Measurements from ENCODE around the gene PCYT1A.
"Not testable (repeated sequence)": the region's sequence is repeated elsewhere in the genome, so short reads cannot be mapped to it uniquely, and the experiment has no call there.

DNA sequence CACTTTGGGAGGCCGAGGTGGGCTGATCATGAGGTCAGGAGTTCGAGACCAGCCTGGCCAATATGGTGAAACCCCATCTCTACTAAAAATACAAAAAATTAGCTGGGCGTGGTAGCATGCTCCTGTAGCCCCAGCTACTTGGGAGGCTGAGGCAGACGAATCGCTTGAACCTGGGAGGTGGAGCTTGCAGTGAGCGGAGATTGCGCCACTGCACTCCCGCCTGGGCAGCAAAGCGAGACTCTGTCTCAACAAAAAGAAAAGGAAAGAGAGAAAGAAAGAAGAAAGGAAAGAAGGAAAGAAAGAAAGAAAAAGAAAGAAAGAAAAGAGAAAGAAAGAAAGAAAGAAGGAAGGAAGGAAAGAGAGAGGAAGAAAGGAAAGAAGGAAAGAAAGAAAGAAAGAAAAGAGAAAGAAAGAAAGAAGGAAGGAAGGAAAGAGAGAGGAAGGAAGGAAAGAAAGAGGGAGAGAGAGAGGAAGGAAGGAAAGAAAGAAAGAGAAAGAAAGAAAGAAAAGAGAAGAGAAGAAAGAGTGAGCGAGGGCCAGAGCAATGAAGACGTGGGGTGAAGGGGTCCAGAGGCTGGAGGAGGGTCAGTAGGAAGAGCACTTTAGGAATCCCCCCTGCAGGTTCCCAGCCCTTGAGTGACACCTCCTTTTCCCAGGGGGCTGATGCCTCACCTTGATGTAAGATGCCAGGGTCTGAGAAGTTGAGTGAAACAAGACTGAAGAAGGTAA lies 77.4 kb downstream of the PCYT1A start:
- TF ChIP-seq POLR2AphosphoS5, POLR2A (IDR thresholded peaks at IDR 0.05): not testable (repeated sequence)
- TF ChIP-seq, protein P1, sequence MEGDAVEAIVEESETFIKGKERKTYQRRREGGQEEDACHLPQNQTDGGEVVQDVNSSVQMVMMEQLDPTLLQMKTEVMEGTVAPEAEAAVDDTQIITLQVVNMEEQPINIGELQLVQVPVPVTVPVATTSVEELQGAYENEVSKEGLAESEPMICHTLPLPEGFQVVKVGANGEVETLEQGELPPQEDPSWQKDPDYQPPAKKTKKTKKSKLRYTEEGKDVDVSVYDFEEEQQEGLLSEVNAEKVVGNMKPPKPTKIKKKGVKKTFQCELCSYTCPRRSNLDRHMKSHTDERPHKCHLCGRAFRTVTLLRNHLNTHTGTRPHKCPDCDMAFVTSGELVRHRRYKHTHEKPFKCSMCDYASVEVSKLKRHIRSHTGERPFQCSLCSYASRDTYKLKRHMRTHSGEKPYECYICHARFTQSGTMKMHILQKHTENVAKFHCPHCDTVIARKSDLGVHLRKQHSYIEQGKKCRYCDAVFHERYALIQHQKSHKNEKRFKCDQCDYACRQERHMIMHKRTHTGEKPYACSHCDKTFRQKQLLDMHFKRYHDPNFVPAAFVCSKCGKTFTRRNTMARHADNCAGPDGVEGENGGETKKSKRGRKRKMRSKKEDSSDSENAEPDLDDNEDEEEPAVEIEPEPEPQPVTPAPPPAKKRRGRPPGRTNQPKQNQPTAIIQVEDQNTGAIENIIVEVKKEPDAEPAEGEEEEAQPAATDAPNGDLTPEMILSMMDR (IDR thresholded peaks at IDR 0.05) = not testable (repeated sequence)

Data from prostate gland (tissue), 2 donors.